ENCODE measurements around the gene TEX19. TPM values are rescaled to one million over a fixed set of nuclear protein-coding genes. Genes with fewer than 3 reads are reported as not detected.

TEX19 gene
- polyA plus RNA-seq, 1 experiment: 0.04 TPM

DNA sequence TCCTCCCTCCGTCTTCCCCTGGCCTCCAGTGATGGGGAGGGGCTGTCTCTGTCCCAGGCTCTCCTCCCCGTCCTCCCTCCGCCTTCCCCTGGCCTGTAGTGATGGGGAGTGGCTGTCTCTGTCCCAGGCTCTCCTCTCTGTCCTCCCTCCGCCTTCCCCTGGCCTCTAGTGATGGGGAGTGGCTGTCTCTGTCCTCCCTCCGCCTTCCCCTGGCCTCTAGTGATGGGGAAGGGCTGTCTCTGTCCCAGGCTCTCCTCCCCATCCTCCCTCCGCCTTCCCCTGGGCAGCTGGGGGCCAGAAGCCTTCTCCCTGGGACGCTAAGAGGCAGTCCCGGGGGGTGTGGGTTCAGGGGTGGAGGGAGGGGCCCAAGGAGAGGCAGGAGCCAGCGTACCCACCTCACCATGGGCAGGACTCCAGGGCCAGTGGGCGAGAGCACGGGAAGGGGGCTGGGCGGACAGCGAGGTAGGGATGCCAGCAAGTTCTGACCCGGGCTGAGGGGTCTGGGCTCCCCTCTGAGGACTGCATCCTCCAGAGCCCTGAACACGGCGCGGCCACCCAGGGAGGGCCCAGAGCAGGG is 27.3 kb downstream of the TEX19 start:
- no peak for DNase-seq (ENCODE audit: low read depth, low spot score)
- TF ChIP-seq, protein P1, sequence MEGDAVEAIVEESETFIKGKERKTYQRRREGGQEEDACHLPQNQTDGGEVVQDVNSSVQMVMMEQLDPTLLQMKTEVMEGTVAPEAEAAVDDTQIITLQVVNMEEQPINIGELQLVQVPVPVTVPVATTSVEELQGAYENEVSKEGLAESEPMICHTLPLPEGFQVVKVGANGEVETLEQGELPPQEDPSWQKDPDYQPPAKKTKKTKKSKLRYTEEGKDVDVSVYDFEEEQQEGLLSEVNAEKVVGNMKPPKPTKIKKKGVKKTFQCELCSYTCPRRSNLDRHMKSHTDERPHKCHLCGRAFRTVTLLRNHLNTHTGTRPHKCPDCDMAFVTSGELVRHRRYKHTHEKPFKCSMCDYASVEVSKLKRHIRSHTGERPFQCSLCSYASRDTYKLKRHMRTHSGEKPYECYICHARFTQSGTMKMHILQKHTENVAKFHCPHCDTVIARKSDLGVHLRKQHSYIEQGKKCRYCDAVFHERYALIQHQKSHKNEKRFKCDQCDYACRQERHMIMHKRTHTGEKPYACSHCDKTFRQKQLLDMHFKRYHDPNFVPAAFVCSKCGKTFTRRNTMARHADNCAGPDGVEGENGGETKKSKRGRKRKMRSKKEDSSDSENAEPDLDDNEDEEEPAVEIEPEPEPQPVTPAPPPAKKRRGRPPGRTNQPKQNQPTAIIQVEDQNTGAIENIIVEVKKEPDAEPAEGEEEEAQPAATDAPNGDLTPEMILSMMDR (IDR thresholded peaks at IDR 0.05; ENCODE audit: low read depth, low read length): no peak
- ChIA-PET POLR2A (no interaction called here), CTCF (no interaction called here)
- Histone ChIP-seq H3K27ac (ENCODE audit: low read depth, low read length) (no peak overlapping the region), H3K4me3 (ENCODE audit: low read depth, low read length) (no peak overlapping the region), H3K27me3 (ENCODE audit: control insufficient read depth, insufficient read depth, low read length) (peaks cover 39% of the 10 kb centered on the region), H3K9me3 (ENCODE audit: control insufficient read depth, insufficient read depth, low read length) (no peaks in the 10 kb centered on the region; the same call in 1 of the 2 replicates)

DNA sequence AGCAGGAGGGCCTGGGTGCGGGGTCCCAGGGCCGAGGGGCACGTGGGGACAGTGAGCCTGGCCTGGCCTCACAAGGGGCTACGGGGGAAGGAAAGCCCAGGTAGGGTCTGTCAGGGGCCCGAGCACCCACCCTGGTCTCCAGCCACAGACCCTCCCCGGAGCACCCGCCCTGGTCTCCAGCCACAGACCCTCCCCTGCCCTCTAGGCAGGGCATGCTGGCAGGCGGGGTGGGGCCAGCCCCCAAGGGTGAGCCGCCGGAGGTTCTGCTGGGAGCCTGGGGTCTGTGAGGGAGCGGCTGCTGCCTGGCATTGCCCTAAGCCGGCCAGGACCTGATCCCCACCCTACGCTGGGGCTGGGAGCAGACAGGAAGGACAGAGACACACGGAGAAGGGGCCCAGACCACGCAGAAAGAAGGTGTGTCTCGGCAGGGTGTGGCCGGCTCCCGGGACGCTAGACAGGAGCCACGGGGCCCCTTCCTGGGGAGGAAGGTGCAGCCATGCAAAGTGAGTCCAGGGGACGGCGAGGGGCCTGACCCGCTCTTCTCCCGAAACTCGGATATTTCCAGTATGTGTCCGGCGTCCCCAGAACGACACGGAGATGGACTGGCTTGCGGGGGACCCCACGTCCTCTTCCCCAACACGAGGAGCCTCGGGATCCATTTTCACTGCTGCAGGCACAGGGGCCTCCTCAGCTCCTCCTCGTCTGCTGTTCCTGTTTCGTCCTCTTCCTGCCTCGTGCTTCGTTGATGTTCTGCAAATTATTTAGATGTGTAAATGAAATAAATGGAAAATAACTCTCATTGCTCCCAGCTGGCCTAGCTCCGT is 28.0 kb downstream of the TEX19 start:
- H3K4me3 ChIP-seq (ENCODE audit: low read depth, low read length): no peak overlapping the region
- POLR2A ChIA-PET: no interaction called here

DNA sequence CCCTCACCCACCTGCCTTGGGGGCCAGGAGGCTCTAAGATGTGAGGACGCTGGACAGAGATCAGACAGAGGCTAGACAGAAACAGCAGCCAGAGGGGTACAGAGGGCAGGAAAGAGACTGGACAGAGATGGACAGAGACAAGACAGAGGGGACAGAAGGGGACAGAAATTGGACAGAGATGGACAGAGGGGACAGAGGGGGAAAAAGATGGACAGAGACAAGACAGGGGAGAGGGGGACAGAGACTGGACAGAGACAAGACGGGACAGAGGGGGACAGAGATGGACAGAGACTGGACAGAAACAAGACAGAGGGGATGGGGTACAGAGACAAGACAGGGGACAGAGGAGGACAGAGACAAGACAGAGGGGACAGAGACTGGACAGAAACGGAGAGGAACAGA is 28.7 kb downstream of the TEX19 start:
- CTCF ChIA-PET: no interaction called here

More for the DNA sequence above, 28.0 kb downstream of the TEX19 start:
- no peaks in the 10 kb centered on the region; the same call in 1 of the 2 replicates for H3K9me3 ChIP-seq (ENCODE audit: control insufficient read depth, insufficient read depth, low read length)
- CTCF ChIA-PET: no interaction called here
- peaks cover 39% of the 10 kb centered on the region for H3K27me3 ChIP-seq (ENCODE audit: control insufficient read depth, insufficient read depth, low read length)
- TF ChIP-seq, protein P1 (IDR thresholded peaks at IDR 0.05; ENCODE audit: low read depth, low read length): no peak
- DNase-seq (ENCODE audit: low read depth, low spot score): no peak
- H3K27ac ChIP-seq (ENCODE audit: low read depth, low read length): no peak overlapping the region

DNA sequence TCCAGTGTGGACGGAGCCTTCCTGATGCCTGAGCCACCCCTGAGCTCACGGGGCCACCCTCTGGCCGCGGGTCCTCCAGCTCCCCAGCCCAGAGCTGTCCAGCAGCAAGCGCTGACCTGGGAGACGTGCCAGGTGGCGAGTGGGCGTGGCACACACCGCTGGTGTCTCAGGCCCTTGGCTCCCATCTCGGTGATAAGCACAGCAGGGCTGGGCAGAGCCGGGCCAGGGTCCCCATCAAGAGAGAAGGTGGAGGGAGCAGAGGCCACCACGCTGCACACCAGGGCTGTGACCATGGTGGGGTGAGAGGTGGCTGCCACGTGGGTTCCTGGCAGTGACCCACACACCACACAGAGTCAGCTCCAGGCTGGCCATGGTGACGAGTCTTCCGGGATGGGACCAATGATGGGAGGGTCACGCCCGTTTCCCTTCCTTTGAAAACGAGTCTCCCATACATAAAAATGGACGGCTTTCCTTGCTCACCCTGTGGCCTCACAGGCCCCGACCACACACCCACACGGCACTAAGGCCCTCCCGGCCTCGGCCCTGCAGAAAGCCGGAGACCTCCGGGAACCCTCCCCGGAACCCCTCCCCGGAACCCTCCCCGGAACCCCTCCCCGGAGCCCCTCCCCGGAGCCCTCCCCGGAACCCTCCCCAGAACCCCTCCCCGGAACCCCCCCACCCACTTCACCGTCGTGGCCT is 29.3 kb downstream of the TEX19 start:
- CTCF ChIA-PET: no interaction called here

More for the DNA sequence above, 28.7 kb downstream of the TEX19 start:
- DNase-seq (ENCODE audit: low read depth, low spot score): no peak
- no peaks in the 10 kb centered on the region; the same call in 1 of the 2 replicates for H3K9me3 ChIP-seq (ENCODE audit: control insufficient read depth, insufficient read depth, low read length)
- H3K27ac ChIP-seq (ENCODE audit: low read depth, low read length): no peak overlapping the region
- TF ChIP-seq, protein P1 (IDR thresholded peaks at IDR 0.05; ENCODE audit: low read depth, low read length): no peak
- H3K27me3 ChIP-seq (ENCODE audit: control insufficient read depth, insufficient read depth, low read length): peaks cover 39% of the 10 kb centered on the region
- POLR2A ChIA-PET: no interaction called here
- H3K4me3 ChIP-seq (ENCODE audit: low read depth, low read length): no peak overlapping the region

More for the DNA sequence above, 29.3 kb downstream of the TEX19 start:
- POLR2A ChIA-PET: no interaction called here
- Histone ChIP-seq H3K4me3 (ENCODE audit: low read depth, low read length) (no peak overlapping the region), H3K27me3 (ENCODE audit: control insufficient read depth, insufficient read depth, low read length) (peaks cover 38% of the 10 kb centered on the region), H3K27ac (ENCODE audit: low read depth, low read length) (no peak overlapping the region), H3K9me3 (ENCODE audit: control insufficient read depth, insufficient read depth, low read length) (no peaks in the 10 kb centered on the region; the same call in 1 of the 2 replicates)
- DNase-seq (ENCODE audit: low read depth, low spot score): no peak
- TF ChIP-seq, protein P1 (IDR thresholded peaks at IDR 0.05; ENCODE audit: low read depth, low read length): no peak

All from AG04450 (cell line).